Measurements from ENCODE around the gene LAMA3. TPM values are rescaled to one million over a fixed set of nuclear protein-coding genes. Genes with fewer than 3 reads are reported as not detected.

LAMA3 gene
- total and polyA plus RNA-seq, 8 donors, result 4.3 to 182 (median 26.6) TPM

- Histone ChIP-seq H3K27me3 (no peaks in the 10 kb centered on the region), H3K36me3 (peaks cover 0 to 36% (median 30%) of the 10 kb centered on the region in 4 donors), H3K4me3 (no peak overlapping the region), H3K4me1 (no peaks in the 10 kb centered on the region), H3K9me3 (no peaks in the 10 kb centered on the region), H3K27ac (no peak overlapping the region)
- 91 to 96% (median 94%) methylated on average over 5 of the region's 5 CpGs for WGBS, 5 donors
- intact Hi-C loops (cut with DNase I; ENCODE audit: low total_unique reads), result loop anchor here (10.0 kb wide), 1 partner anchor 176 kb away; no protein-coding TSS in a partner anchor
- no peak for DNase-seq
- TF ChIP-seq POLR2A (IDR thresholded peaks at IDR 0.05), result no peak
- no peak for TF ChIP-seq POLR2AphosphoS5 (IDR thresholded peaks at IDR 0.05)
- TF ChIP-seq CTCF (IDR thresholded peaks at IDR 0.05), result no peak
- no peak for TF ChIP-seq EP300 (IDR thresholded peaks at IDR 0.05)
Measured at GRCh38 chr18:23938901-23939341, 249.7 kb downstream of the LAMA3 start.

GRCh38 chr18:23939366-23939765, 250.1 kb downstream of the LAMA3 start:
- Histone ChIP-seq H3K27ac (no peak overlapping the region), H3K27me3 (no peaks in the 10 kb centered on the region), H3K4me3 (no peak overlapping the region), H3K4me1 (peaks cover 0 to 4% (median 2%) of the 10 kb centered on the region in 4 donors), H3K9me3 (no peaks in the 10 kb centered on the region), H3K36me3 (peaks cover 0 to 33% (median 29%) of the 10 kb centered on the region in 4 donors)
- intact Hi-C loops (cut with DNase I; ENCODE audit: low total_unique reads), result loop anchor here (10.0 kb wide), 1 partner anchor 175 kb away; no protein-coding TSS in a partner anchor
- TF ChIP-seq POLR2AphosphoS5 (IDR thresholded peaks at IDR 0.05) (peak in 1 of 3 donors; percentile 29), POLR2A (IDR thresholded peaks at IDR 0.05) (no peak)
- DNase-seq, result no peak
- WGBS, 5 donors, result 83 to 90% (median 90%) methylated on average over 4 of the region's 4 CpGs

- Histone ChIP-seq H3K27ac (no peak overlapping the region), H3K36me3 (peaks cover 0 to 32% (median 28%) of the 10 kb centered on the region in 4 donors), H3K27me3 (no peaks in the 10 kb centered on the region), H3K4me1 (peaks cover 0 to 7% (median 2%) of the 10 kb centered on the region in 4 donors), H3K4me3 (no peak overlapping the region), H3K9me3 (no peaks in the 10 kb centered on the region)
- intact Hi-C loops (cut with DNase I; ENCODE audit: low total_unique reads), result loop anchor here (10.0 kb wide), 1 partner anchor 175 kb away; no protein-coding TSS in a partner anchor
- WGBS, 5 donors, result 89 to 95% (median 94%) methylated on average over 6 to 7 of the region's 7 CpGs
- no peak for DNase-seq
- TF ChIP-seq CTCF (IDR thresholded peaks at IDR 0.05) (no peak), POLR2AphosphoS5 (IDR thresholded peaks at IDR 0.05) (no peak), POLR2A (IDR thresholded peaks at IDR 0.05) (no peak), EP300 (IDR thresholded peaks at IDR 0.05) (no peak)
Measured at GRCh38 chr18:23939896-23940295, 250.6 kb downstream of the LAMA3 start.

- 79 to 91% (median 91%) methylated on average over 3 of the region's 3 CpGs for WGBS, 5 donors
- H3K36me3 ChIP-seq, result peaks cover 0 to 46% (median 35%) of the 10 kb centered on the region in 4 donors
- TF ChIP-seq EP300 (IDR thresholded peaks at IDR 0.05), result no peak
- no peak for TF ChIP-seq CTCF (IDR thresholded peaks at IDR 0.05)
- no peak for TF ChIP-seq POLR2AphosphoS5 (IDR thresholded peaks at IDR 0.05)
- TF ChIP-seq POLR2A (IDR thresholded peaks at IDR 0.05), result no peak
- DNase-seq, result no peak
- peaks cover 0 to 7% (median 2%) of the 10 kb centered on the region in 4 donors for H3K4me1 ChIP-seq
- no peaks in the 10 kb centered on the region for H3K9me3 ChIP-seq
- no peak overlapping the region for H3K4me3 ChIP-seq
- no peak overlapping the region for H3K27ac ChIP-seq
- H3K27me3 ChIP-seq, result no peaks in the 10 kb centered on the region
- intact Hi-C loops (cut with DNase I; ENCODE audit: low total_unique reads), result no loop called here
Measured at GRCh38 chr18:23941791-23942190, 252.5 kb downstream of the LAMA3 start.

- TF ChIP-seq CTCF (IDR thresholded peaks at IDR 0.05) (no peak), POLR2AphosphoS5 (IDR thresholded peaks at IDR 0.05) (no peak), EP300 (IDR thresholded peaks at IDR 0.05) (no peak), POLR2A (IDR thresholded peaks at IDR 0.05) (no peak)
- intact Hi-C loops (cut with DNase I; ENCODE audit: low total_unique reads), result no loop called here
- WGBS, 5 donors, result 71 to 86% (median 84%) methylated on average over 6 of the region's 6 CpGs
Measured at GRCh38 chr18:23943104-23943503, 253.9 kb downstream of the LAMA3 start.

More at GRCh38 chr18:23943104-23943503, 253.9 kb downstream of the LAMA3 start:
- H3K9me3 ChIP-seq, result no peaks in the 10 kb centered on the region
- DNase-seq, result no peak
- H3K4me1 ChIP-seq, result peaks cover 0 to 7% (median 2%) of the 10 kb centered on the region in 4 donors
- H3K4me3 ChIP-seq, result no peak overlapping the region
- H3K27ac ChIP-seq, result peak overlapping the region in 1 of 5 donors; percentile 9
- peaks cover 0 to 52% (median 35%) of the 10 kb centered on the region in 4 donors for H3K36me3 ChIP-seq
- no peaks in the 10 kb centered on the region for H3K27me3 ChIP-seq
